HEK293 (cell line): Measurements from ENCODE around the gene CLMN.

Source experiments
- CTCF ChIA-PET: fragments of 350-600 bp; formaldehyde crosslinking; extraction: SDS; loops from one replicate; lab custom pipeline; 2021; ENCODE audit warnings: antibody characterized with exemption; lab: Yijun Ruan, JAX
- POLR2A ChIA-PET: fragments of 300-600 bp; formaldehyde crosslinking; extraction: SDS; loops from one replicate; lab custom pipeline; 2020; ENCODE audit warnings: antibody characterized with exemption, inconsistent platforms; lab: Yijun Ruan, JAX
- H3K27ac ChIP-seq: fragments of 200-500 bp; sonication (Bioruptor generic); 2 replicates; pipeline ENCODE4 v1.5.1; 2014; ENCODE audit warnings: low read depth, low read length, control low read depth, inconsistent platforms; ENCODE audit errors: extremely low read depth
- H3K36me3 ChIP-seq, 2 experiments: fragments of 200-500 bp in 1 of 2; sonication (Bioruptor generic) in 1 of 2; 1 replicate in 1 of 2; 2 replicates in 1 of 2; pipeline ENCODE4 v1.5.1; 2014 to 2017; ENCODE audit warnings: inconsistent platforms in 2 of 2, low read length in 2 of 2; ENCODE audit not compliant: control insufficient read depth in 2 of 2, insufficient read depth in 1 of 2
- H3K4me1 ChIP-seq: fragments of 200-500 bp; sonication (Bioruptor generic); 2 replicates; pipeline ENCODE4 v1.5.1; 2014; ENCODE audit warnings: mild to moderate bottlenecking, low read length, inconsistent platforms; ENCODE audit not compliant: control insufficient read depth, insufficient read depth
- H3K4me3 ChIP-seq: 2 replicates; pipeline ENCODE4 v1.5.1; 2011; ENCODE audit warnings: low read depth, mild to moderate bottlenecking, control low read depth, low read length, moderate library complexity
- H3K9me3 ChIP-seq: fragments of 200-500 bp; sonication (Bioruptor generic); 2 replicates; pipeline ENCODE4 v1.5.1; 2014; ENCODE audit warnings: low read depth, low read length, inconsistent platforms; ENCODE audit not compliant: control insufficient read depth, insufficient read depth
- FEZF1 ChIP-seq: fragments of 450-650 bp; formaldehyde crosslinking; IDR thresholded peaks from 2 replicates; pipeline ENCODE4 v1.5.1; 2016; ENCODE audit warnings: missing biosample characterization, missing genetic modification characterization
- HOXD13 ChIP-seq: sonication (generic); formaldehyde crosslinking; IDR thresholded peaks from 2 replicates; pipeline ENCODE4 v1.8.0; 2022; ENCODE audit warnings: missing genetic modification reagents, borderline replicate concordance
- IKZF3 ChIP-seq: fragments of 450-650 bp; IDR thresholded peaks from 2 replicates; pipeline ENCODE4 v1.5.0; 2018; ENCODE audit warnings: missing biosample characterization, mild to moderate bottlenecking, missing genetic modification characterization, moderate library complexity
- KLF1 ChIP-seq: fragments of 450-650 bp; formaldehyde crosslinking; IDR thresholded peaks from 2 replicates; pipeline ENCODE4 v1.5.1; 2016; ENCODE audit warnings: missing biosample characterization, missing genetic modification characterization
- OVOL3 ChIP-seq: fragments of 450-650 bp; formaldehyde crosslinking; IDR thresholded peaks from 2 replicates; pipeline ENCODE4 v1.5.1; 2016; ENCODE audit warnings: missing biosample characterization, missing genetic modification characterization
- RBAK ChIP-seq: fragments of 450-650 bp; formaldehyde crosslinking; IDR thresholded peaks from 2 replicates; pipeline ENCODE4 v1.5.1; 2016; ENCODE audit warnings: missing biosample characterization, missing genetic modification characterization
- ZNF121 ChIP-seq: fragments of 450-650 bp; formaldehyde crosslinking; IDR thresholded peaks from 2 replicates; pipeline ENCODE4 v1.5.1; 2016; ENCODE audit warnings: missing biosample characterization, missing genetic modification characterization
- ZNF132 ChIP-seq: fragments of 450-650 bp; formaldehyde crosslinking; IDR thresholded peaks from 2 replicates; pipeline ENCODE4 v1.5.1; 2017; ENCODE audit warnings: missing biosample characterization, missing genetic modification characterization, borderline replicate concordance
- ZNF184 ChIP-seq: fragments of 450-650 bp; IDR thresholded peaks from 2 replicates; pipeline ENCODE4 v1.5.1; 2018; ENCODE audit warnings: missing biosample characterization, mild to moderate bottlenecking, missing genetic modification characterization
- ZNF311 ChIP-seq: fragments of 450-650 bp; formaldehyde crosslinking; IDR thresholded peaks from 2 replicates; pipeline ENCODE4 v1.5.1; 2017; ENCODE audit warnings: missing biosample characterization, missing genetic modification characterization, borderline replicate concordance
- ZNF37A ChIP-seq: fragments of 450-650 bp; IDR thresholded peaks from 2 replicates; pipeline ENCODE4 v1.5.1; 2018; ENCODE audit warnings: missing biosample characterization, missing genetic modification characterization
- ZNF426 ChIP-seq: fragments of 450-650 bp; formaldehyde crosslinking; IDR thresholded peaks from 2 replicates; pipeline ENCODE4 v1.5.1; 2017; ENCODE audit warnings: missing biosample characterization, missing genetic modification characterization, mild to moderate bottlenecking, inconsistent platforms, moderate library complexity
- ZNF433 ChIP-seq: fragments of 450-650 bp; formaldehyde crosslinking; IDR thresholded peaks from 2 replicates; pipeline ENCODE4 v1.5.1; 2016; ENCODE audit warnings: missing biosample characterization, missing genetic modification characterization, low read depth
- ZNF48 ChIP-seq: fragments of 450-650 bp; formaldehyde crosslinking; IDR thresholded peaks from 2 replicates; pipeline ENCODE4 v1.5.1; 2016; ENCODE audit warnings: missing biosample characterization, missing genetic modification characterization
- ZNF623 ChIP-seq: fragments of 450-650 bp; formaldehyde crosslinking; IDR thresholded peaks from 2 replicates; pipeline ENCODE4 v1.5.1; 2016; ENCODE audit warnings: missing biosample characterization, missing genetic modification characterization
- ZNF654 ChIP-seq: fragments of 450-650 bp; formaldehyde crosslinking; IDR thresholded peaks from 2 replicates; pipeline ENCODE4 v1.5.1; 2016; ENCODE audit warnings: low read depth, missing biosample characterization, missing genetic modification characterization
- ZNF837 ChIP-seq: fragments of 450-650 bp; formaldehyde crosslinking; IDR thresholded peaks from 2 replicates; pipeline ENCODE4 v1.5.1; 2016; ENCODE audit warnings: missing biosample characterization, missing genetic modification characterization
- ZSCAN16 ChIP-seq: fragments of 450-650 bp; formaldehyde crosslinking; IDR thresholded peaks from 2 replicates; pipeline ENCODE4 v1.5.1; 2016; ENCODE audit warnings: missing biosample characterization, missing genetic modification characterization
- TF ChIP-seq, protein P1 (sequence below): fragments of 450-650 bp; formaldehyde crosslinking; IDR thresholded peaks from 2 replicates; pipeline ENCODE4 v1.5.1; 2016; ENCODE audit warnings: missing biosample characterization, missing genetic modification characterization
- TF ChIP-seq, protein P2 (sequence below): fragments of 450-650 bp; formaldehyde crosslinking; IDR thresholded peaks from 2 replicates; pipeline ENCODE4 v1.5.1; 2016; ENCODE audit warnings: missing biosample characterization, missing genetic modification characterization
- TF ChIP-seq, protein P3 (sequence below): fragments of 450-650 bp; IDR thresholded peaks from 2 replicates; pipeline ENCODE4 v1.5.1; 2018; ENCODE audit warnings: missing biosample characterization, missing genetic modification characterization

Gene CLMN

GRCh38 chr14:95301527-95302187 is 18.1 kb downstream of the CLMN start:
- TF ChIP-seq ZNF121 (tag by site-specific recombination) (peak; percentile 67), IKZF3 (no peak), ZNF48 (tag by site-specific recombination) (no peak)
- Histone ChIP-seq H3K9me3 (no peaks in the 10 kb centered on the region), H3K4me1 (no peaks in the 10 kb centered on the region), H3K4me3 (no peak overlapping the region), H3K36me3 (no peaks in the 10 kb centered on the region), H3K27ac (no peak overlapping the region)
- POLR2A ChIA-PET, result no interaction called here
- CTCF ChIA-PET, result no interaction called here

GRCh38 chr14:95300697-95301526 is 18.8 kb downstream of the CLMN start:
- ChIA-PET POLR2A (no interaction called here), CTCF (no interaction called here)

DNA sequence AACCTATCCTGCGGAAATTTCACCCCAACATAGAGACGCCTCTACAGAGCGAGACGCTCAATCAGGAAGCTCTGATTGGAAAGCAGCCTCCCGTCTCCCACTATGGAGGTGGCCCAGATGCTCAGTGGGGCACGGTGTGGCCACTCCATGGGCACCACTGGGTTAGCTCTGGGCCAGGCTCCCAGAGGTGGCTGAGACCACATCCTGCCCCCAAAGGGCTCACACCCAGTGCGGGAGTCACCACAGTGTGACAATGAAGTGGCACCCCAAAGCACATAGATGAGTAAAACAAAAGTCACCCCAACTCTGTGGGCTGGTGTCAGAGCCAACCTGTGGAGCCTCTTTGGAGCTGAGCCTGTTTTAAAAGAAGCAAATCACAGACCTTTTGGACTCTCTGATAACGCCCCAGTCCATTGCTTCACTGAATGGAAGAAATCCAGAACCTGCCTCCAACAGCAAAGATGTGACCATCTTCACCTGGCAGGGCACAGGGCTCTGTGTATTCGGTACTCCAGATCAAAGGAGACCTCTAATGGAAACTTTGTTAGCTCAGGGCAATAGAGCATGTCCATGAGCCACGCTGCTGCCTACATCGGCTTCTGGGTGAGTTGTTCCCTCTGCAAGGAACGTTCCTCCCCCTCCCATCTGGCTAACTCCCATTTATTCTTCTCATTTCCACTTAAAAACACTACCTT is 19.6 kb downstream of the CLMN start:
- no peak for TF ChIP-seq KLF1
- no peaks in the 10 kb centered on the region for H3K4me1 ChIP-seq
- ChIA-PET POLR2A (no interaction called here), CTCF (no interaction called here)
- H3K36me3 ChIP-seq, result no peaks in the 10 kb centered on the region
- H3K27ac ChIP-seq, result no peak overlapping the region
- no peak overlapping the region for H3K4me3 ChIP-seq
- no peaks in the 10 kb centered on the region for H3K9me3 ChIP-seq

More at GRCh38 chr14:95300697-95301526, 18.8 kb downstream of the CLMN start:
- H3K4me1 ChIP-seq, result no peaks in the 10 kb centered on the region
- no peaks in the 10 kb centered on the region for H3K9me3 ChIP-seq
- H3K36me3 ChIP-seq, result no peaks in the 10 kb centered on the region
- H3K4me3 ChIP-seq, result no peak overlapping the region
- TF ChIP-seq, protein P1, sequence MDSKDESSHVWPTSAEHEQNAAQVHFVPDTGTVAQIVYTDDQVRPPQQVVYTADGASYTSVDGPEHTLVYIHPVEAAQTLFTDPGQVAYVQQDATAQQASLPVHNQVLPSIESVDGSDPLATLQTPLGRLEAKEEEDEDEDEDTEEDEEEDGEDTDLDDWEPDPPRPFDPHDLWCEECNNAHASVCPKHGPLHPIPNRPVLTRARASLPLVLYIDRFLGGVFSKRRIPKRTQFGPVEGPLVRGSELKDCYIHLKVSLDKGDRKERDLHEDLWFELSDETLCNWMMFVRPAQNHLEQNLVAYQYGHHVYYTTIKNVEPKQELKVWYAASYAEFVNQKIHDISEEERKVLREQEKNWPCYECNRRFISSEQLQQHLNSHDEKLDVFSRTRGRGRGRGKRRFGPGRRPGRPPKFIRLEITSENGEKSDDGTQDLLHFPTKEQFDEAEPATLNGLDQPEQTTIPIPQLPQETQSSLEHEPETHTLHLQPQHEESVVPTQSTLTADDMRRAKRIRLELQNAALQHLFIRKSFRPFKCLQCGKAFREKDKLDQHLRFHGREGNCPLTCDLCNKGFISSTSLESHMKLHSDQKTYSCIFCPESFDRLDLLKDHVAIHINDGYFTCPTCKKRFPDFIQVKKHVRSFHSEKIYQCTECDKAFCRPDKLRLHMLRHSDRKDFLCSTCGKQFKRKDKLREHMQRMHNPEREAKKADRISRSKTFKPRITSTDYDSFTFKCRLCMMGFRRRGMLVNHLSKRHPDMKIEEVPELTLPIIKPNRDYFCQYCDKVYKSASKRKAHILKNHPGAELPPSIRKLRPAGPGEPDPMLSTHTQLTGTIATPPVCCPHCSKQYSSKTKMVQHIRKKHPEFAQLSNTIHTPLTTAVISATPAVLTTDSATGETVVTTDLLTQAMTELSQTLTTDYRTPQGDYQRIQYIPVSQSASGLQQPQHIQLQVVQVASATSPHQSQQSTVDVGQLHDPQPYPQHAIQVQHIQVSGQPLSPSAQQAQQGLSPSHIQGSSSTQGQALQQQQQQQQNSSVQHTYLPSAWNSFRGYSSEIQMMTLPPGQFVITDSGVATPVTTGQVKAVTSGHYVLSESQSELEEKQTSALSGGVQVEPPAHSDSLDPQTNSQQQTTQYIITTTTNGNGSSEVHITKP (tag by site-specific recombination), result peak; percentile 80
- TF ChIP-seq KLF1 (no peak), FEZF1 (peak; percentile 55)
- no peak overlapping the region for H3K27ac ChIP-seq

DNA sequence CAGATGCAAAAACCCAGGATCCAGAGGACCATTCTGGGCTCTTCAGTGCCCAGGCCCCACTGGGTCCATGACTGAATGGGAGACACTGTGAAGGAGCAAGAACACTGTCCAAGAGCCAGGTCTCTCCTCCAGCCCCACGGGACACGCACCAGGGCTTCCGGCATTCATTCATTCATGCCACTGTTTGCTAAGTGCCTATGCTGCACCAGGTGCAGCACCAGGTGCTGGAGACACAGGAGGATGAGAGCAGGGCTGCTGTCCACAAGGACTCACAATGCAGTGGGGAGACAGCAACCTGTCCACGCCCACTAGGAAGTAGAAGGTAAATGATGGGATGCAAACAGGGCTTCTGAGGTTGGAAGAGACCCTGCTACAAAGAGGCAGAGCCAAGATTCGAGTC is 20.4 kb downstream of the CLMN start:
- CTCF ChIA-PET, result no interaction called here
- no peaks in the 10 kb centered on the region for H3K9me3 ChIP-seq
- no peak overlapping the region for H3K4me3 ChIP-seq
- no peak overlapping the region for H3K27ac ChIP-seq
- no peaks in the 10 kb centered on the region for H3K4me1 ChIP-seq
- no peaks in the 10 kb centered on the region for H3K36me3 ChIP-seq
- POLR2A ChIA-PET, result no interaction called here
- TF ChIP-seq RBAK (no peak), ZNF311 (tag by site-specific recombination) (no peak), ZNF37A (tag by site-specific recombination) (no peak), ZNF132 (tag by site-specific recombination) (no peak), ZNF837 (tag by site-specific recombination) (no peak), HOXD13 (CRISPR knock-in tag) (no peak), ZNF426 (tag by site-specific recombination) (no peak), ZSCAN16 (tag by site-specific recombination) (no peak), ZNF433 (no peak), ZNF623 (tag by site-specific recombination) (no peak), OVOL3 (tag by site-specific recombination) (no peak), ZNF654 (no peak), ZNF184 (tag by site-specific recombination) (no peak)
- TF ChIP-seq, protein P2, sequence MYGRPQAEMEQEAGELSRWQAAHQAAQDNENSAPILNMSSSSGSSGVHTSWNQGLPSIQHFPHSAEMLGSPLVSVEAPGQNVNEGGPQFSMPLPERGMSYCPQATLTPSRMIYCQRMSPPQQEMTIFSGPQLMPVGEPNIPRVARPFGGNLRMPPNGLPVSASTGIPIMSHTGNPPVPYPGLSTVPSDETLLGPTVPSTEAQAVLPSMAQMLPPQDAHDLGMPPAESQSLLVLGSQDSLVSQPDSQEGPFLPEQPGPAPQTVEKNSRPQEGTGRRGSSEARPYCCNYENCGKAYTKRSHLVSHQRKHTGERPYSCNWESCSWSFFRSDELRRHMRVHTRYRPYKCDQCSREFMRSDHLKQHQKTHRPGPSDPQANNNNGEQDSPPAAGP (tag by site-specific recombination), result no peak
- TF ChIP-seq, protein P3, sequence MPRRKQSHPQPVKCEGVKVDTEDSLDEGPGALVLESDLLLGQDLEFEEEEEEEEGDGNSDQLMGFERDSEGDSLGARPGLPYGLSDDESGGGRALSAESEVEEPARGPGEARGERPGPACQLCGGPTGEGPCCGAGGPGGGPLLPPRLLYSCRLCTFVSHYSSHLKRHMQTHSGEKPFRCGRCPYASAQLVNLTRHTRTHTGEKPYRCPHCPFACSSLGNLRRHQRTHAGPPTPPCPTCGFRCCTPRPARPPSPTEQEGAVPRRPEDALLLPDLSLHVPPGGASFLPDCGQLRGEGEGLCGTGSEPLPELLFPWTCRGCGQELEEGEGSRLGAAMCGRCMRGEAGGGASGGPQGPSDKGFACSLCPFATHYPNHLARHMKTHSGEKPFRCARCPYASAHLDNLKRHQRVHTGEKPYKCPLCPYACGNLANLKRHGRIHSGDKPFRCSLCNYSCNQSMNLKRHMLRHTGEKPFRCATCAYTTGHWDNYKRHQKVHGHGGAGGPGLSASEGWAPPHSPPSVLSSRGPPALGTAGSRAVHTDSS (tag by site-specific recombination), result no peak
